ENCODE results near the gene TMEM131.

Gene TMEM131

DNA sequence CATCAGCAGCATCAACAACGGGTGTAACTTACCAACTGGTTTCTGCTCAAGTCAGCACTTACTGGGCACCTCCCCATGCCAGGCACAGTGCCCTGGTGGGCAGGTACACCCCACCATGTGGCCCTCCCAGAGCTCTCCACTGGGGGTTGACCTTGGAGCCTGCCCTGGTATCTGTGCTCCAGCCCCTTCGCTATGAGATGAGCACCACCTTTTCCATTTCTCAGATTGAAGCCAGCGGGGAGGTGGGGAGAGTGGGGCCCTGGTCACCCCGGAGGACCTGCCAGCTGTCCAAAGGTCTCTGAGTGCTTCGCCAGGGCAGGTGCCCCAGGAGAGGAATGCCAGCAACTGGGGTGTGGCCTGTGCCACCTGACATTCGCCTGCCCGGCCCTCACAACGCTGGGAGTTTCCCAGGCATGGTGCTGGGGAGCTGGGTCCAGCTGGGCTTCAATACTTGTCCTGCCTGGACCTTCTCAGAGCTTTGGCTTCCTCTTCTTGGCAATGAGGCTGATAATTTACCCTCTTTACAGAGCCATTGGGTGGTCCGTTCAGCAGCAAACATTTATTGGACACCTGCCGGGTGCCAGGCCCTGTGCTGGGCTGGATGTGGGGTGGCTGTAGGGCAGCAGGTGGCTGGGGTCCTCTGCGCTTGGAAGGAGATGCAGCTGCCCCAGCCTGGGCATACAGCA lies 288.2 kb downstream of the TMEM131 start:
- no peak for DNase-seq (ENCODE audit: low spot score)

DNA sequence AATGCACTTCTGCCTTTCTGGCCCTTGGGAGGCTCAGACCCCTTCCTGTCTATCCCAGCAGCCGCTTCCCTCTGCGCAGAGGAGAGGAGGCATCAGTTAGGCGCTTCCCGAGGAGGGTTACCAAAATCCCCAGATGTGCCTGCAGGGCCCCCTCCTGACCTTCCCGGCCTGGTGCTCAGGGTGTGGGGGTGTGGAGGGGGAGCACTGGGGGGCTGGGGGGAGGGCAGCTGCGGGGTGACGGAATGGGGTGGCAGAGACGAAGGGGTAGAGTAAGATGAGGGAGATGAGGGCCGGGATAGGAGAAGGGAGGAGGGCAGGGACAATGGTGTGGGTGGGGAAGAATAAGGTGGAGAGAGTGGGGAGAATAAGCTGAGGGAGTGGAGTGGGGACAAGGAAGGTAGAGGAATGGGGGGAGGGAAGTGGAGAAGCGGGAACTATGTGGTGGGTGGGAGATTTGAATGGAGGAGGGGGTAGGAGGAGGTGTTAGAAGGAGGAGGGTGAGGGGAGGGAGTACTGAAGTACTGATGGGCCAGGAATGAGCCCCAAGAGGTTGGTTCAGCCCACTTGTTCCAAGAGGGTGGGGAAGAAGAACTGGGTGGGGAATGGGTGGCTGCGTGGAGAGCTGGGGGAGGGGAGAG lies 288.9 kb downstream of the TMEM131 start:
- DNase-seq (ENCODE audit: low spot score): no peak

All from HuH-7.5 (cell line).